Stimulated activated CD4-positive, alpha-beta T cell treated with anti-CD3 and anti-CD28 coated beads, Interleukin-12 subunit alpha, Interleukin-12 subunit beta, amount 100 ng/mL, for 24 hours (primary cell): ENCODE data around the gene GRAPL.
"Not testable (repeated sequence)": the region's sequence is repeated elsewhere in the genome, so short reads cannot be mapped to it uniquely, and the experiment has no call there.

Experiments used
- DNase-seq, 2 experiments: peaks; one replicate each; pipeline ENCODE4 v3.0.0-alpha.2; 2020; ENCODE audit warnings: low read depth in 2 of 2

The GRAPL gene

GRCh38 chr17:19127148-19127980 is at the start of gene GRAPL:
TSS of gene GRAPL (plus strand) at chr17:19127589. CDS start at chr17:19127620, 31 bp downstream.
- DNase-seq = not testable (repeated sequence)

GRCh38 chr17:19088804-19089685 is 38.3 kb upstream of the GRAPL start:
- not testable (repeated sequence) for DNase-seq

- DNase-seq = not testable (repeated sequence)
These were observed 37.2 kb upstream of the GRAPL start for GRCh38 chr17:19090058-19090772.

GRCh38 chr17:19092737-19093683 is 34.4 kb upstream of the GRAPL start:
- not testable (repeated sequence) for DNase-seq

DNA sequence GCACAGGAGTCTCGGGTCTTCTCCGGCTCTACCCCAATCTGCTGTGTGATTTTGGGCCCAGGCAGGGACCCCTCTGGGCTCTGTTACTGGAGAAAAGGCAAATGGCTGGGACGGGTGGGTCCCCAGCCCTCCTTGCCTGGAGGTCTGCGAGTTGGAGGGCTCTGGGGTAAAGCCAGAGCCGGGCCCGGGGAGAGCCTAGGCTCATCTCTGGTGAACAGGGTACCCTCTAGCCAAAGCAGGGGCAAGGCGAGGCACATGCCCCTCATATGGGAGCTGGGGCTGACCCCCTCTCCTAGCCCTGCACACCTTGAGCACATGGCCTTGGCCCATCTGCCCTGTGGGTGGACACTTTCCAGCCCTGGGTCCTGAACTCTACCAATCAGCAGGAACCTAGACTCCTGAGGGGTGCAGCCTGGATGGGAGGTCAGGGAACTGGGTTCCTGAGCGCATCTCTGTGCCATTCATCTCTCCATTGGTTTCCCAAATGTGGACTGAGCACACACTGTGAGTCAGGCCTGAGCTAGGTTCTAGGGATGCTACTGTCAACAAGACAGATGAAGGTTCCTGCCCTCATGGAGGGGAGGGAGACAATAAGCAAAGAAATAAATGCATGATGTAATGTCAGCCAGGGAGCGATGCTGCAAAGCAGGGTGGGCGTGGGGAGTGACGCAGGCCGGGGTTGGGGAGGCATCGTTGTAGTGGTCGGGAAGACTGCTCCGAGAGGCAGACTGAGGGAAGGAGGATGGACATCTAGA is 33.5 kb upstream of the GRAPL start:
- DNase-seq = not testable (repeated sequence)

DNA sequence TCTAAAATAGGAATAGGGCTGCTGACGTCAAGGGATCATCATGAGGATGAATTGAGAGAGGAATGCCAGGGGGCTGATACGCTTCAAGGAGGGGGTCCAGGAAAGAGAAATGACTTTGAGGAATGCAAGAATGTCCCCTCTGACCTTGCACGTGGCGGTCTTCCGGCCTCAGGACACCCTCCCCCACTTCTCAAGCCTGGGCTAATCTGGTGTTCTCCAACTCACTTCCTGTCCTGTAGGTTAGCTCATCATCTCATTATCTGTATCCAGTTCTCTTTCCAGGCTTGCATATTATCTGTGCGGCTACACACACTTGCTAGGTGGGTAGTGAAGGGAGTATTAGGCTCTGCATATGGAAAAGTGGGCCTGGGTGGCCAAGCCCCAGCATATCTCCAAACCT is 18.9 kb upstream of the GRAPL start:
- DNase-seq = not testable (repeated sequence)

DNA sequence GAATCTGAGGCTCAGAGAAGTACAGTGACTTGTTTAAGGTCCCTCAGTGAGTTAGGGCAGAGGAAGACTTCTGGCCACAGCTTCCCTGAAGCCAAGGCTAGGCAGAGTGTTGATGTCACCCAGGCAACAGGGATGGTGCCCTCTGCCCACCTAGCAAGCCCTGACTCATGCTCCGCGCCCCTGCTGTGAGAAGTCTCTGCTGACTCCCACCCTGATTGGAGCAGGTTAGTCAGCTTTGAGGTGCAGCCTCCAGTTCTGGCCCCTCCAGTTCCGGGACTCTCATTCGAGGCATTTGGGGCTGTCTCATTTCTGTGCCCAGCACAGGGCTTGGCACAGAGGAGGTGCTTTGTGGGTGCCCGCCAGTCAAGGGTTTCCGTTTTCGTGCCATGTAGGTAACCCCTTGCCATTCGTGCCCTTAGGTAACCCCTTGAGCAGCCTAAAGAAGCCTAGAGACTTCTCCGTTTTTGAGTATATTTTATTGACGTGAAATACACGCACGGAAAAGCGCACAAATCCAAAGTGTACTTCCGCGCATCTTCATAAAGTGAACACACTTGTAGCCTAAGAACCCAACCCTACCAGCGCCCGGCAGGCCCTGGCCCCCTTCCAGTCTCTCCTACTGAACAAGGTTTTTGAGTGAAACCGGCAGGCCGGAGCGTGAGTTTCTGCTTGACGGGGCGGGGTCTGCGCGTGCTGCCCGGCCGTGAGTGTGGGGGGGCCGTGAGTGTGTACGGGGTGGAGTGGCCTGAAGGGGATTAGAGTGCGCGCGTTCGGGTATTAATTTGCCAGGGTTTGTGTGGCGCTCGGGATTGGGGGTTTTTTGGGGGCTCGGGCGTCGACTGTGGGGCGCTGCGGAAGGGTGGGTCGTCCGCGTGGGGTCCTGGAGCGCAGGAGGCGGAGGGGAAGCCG is 16.9 kb upstream of the GRAPL start:
- DNase-seq = not testable (repeated sequence)

- peak; percentile 15 to 23 for DNase-seq
These were observed 16.2 kb upstream of the GRAPL start for GRCh38 chr17:19111111-19111711.

DNA sequence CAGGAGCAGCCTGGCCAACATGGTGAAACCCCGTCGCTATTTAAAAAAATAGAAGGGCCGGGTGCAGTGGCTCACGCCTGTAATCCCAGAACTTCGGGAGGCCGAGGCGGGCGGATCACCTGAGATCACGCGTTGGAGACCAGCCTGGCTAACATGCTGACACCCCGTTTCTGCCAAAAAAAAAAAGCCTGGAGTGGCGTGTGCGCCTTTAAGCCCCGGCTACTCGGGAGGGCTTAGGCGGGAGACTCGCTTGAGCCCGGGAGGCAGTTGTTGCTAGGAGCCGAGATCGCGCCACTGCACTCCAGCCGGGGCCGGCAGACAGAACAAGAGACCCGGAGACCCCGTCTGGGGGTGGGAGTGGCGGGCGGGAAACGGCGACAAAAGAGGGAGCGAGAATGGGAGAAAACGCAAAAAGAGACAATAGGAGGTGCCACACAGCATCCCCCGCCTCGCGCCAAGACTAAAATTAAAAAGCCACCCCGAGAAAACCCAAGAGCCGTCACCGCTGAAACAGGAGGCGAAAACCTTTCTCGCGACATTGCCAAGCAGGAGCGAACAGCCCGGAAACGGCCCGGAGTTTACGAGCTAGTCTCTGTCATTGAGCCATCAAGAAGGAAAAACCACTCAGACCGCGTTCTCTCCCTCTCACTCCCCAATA is 15.5 kb upstream of the GRAPL start:
- DNase-seq = peak; percentile 72 to 81

- DNase-seq = not testable (repeated sequence)
These were observed 14.9 kb upstream of the GRAPL start for GRCh38 chr17:19112459-19112826.

GRCh38 chr17:19118695-19119094 is 8.7 kb upstream of the GRAPL start:
- DNase-seq = not testable (repeated sequence)

DNA sequence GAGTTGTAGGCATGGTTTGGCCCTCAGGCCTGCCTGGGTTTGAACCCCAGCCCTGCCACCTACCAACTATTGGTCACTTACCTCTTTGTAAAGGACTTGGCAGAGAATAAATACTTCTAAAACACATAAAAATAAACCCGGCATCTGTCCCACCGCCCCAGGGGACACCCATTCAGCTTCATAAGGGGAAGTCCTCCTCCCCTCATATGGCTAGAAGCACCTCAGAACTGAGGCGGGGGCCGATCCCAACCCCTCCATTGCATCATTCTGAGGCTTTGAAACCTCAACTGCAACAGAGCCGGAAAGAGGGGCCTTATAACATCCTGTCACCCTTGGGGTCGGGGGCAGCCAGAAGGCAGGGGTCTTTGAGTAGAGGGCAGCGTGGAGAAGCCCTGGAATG is 2.1 kb upstream of the GRAPL start:
- DNase-seq = not testable (repeated sequence)

DNA sequence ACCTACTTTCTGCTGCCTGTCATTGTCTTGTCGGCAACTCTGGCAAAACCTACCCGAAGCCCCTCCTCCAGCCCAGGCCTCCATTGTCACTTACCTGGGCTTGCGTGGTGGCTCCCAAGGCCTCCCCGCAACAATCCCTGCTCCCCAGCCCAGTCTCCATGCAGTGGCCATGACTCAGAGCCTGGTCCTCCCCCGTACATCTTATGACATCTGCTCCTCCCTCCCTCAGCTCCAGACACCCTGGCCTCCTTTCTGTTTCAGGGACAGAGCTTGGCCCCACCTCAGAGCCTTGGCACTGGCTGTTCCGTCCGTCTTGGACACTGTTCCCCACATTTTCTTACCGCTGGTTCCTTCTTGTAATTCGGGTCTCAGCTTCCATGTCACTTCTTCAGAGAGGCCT is 2.1 kb downstream of the GRAPL start:
- DNase-seq = not testable (repeated sequence)

GRCh38 chr17:19131108-19131507 is 3.7 kb downstream of the GRAPL start:
- DNase-seq = not testable (repeated sequence)

GRCh38 chr17:19131772-19132171 is 4.4 kb downstream of the GRAPL start:
- DNase-seq = not testable (repeated sequence)

DNA sequence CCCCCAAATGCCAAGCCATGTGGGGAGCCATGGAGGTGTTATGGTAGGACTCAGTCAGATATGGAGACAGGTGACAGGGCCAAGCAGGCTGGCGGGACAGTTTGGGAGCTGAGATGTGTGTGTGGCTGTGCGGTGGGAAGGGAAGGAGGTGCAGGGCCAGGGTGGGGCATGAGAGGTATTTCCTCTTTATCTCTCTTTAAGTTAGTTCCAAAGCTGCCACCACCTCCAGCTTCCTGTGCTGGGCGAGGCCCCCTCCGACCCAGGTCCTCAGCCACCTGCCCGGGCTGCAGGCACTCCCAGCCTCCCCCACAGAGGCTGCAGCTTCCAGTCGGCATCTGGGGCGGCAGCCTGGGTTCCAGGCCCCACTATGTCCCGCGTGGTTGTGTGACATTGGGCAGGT is 6.4 kb downstream of the GRAPL start:
- DNase-seq = not testable (repeated sequence)

GRCh38 chr17:19135391-19135790 is 8.0 kb downstream of the GRAPL start:
- DNase-seq = not testable (repeated sequence)

GRCh38 chr17:19136138-19136537 is 8.7 kb downstream of the GRAPL start:
- DNase-seq = not testable (repeated sequence)
